GM23248 (cell line): ENCODE measurements around the gene SPAG6.

Experiments used
- EZH2 ChIP-seq: fragments of 200-600 bp; sonication (generic); IDR thresholded peaks from 2 replicates; pipeline ENCODE4 v1.6.1; 2018; ENCODE audit warnings: antibody characterized with exemption, mild to moderate bottlenecking; ENCODE audit not compliant: insufficient read depth, poor library complexity, severe bottlenecking
- EZH2phosphoT487 ChIP-seq: fragments of 200-600 bp; sonication (generic); IDR thresholded peaks from 2 replicates; pipeline ENCODE4 v1.6.1; 2018; ENCODE audit warnings: antibody characterized with exemption, moderate library complexity, mild to moderate bottlenecking, low read depth; ENCODE audit not compliant: insufficient read depth

DNA sequence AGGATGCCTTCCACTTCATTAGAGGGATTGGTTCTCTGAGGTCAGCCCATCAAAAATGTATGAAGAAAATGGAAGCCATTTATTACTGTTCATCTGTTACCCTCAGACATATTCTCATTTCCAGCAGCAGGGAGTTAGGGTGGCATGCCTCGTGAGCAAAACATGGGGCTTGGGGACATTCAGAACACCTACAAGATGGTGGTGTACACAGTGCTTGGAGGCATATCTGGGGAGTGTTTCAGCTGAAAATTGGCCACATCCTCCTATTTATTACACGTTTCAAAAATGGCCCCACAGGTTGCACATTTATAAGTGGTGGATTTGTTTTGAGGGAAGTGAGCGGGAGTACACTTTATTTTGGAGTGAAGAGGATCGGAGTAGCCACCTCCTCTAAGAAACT is 93.4 kb downstream of the SPAG6 start:
- TF ChIP-seq EZH2phosphoT487, result no peak
- no peak for TF ChIP-seq EZH2
